K562 (cell line): ENCODE results near the gene PRKD2. TPM values are rescaled to one million over a fixed set of nuclear protein-coding genes. Genes with fewer than 3 reads are reported as not detected.

Source experiments
- ARID2 ChIP-seq: fragments of 450-650 bp; IDR thresholded peaks from 2 replicates; pipeline ENCODE4 v1.6.1; 2017; ENCODE audit warnings: antibody characterized with exemption, mild to moderate bottlenecking
- FOXA3 ChIP-seq, 2 experiments: fragments of 450-650 bp in 1 of 2; sonication (generic) in 1 of 2; formaldehyde crosslinking; IDR thresholded peaks in 1 of 2; conservative IDR thresholded peaks in 1 of 2; 2 replicates each; pipeline versions ENCODE4 v1.4.0 to v1.8.0; 2020 to 2022; ENCODE audit warnings: mild to moderate bottlenecking in 2 of 2, missing genetic modification reagents in 1 of 2
- HSF4 ChIP-seq: fragments of 250-450 bp; sonication (Bioruptor Pico); IDR thresholded peaks from 2 replicates; pipeline ENCODE4 v2.1.2; 2022; ENCODE audit warnings: mild to moderate bottlenecking, moderate library complexity, borderline replicate concordance
- KDM1A ChIP-seq, 2 experiments: fragments of 450-650 bp; IDR thresholded peaks; 2 replicates each; pipeline ENCODE4 v1.6.1; 2016; ENCODE audit warnings: mild to moderate bottlenecking in 2 of 2
- MAFK ChIP-seq: IDR thresholded peaks from 2 replicates; pipeline ENCODE4 v1.6.1; 2011; ENCODE audit warnings: low read length, improper control_type of control experiment
- RAD21 ChIP-seq, 2 experiments: fragments of 250-450 bp in 1 of 2; fragments of 450-650 bp in 1 of 2; sonication (Bioruptor Pico) in 1 of 2; formaldehyde crosslinking in 1 of 2; IDR thresholded peaks in 1 of 2; conservative IDR thresholded peaks in 1 of 2; 2 replicates each; pipeline versions ENCODE4 v1.4.0 to v1.8.0; 2020 to 2022; ENCODE audit warnings: mild to moderate bottlenecking in 2 of 2, moderate library complexity in 1 of 2
- RB1 ChIP-seq: fragments of 450-650 bp; IDR thresholded peaks from 2 replicates; pipeline ENCODE4 v1.6.1; 2017; ENCODE audit warnings: low read depth, mild to moderate bottlenecking
- RBBP5 ChIP-seq: fragments of 200-600 bp; sonication (generic); IDR thresholded peaks from 2 replicates; pipeline ENCODE4 v1.6.1; 2012; ENCODE audit warnings: borderline replicate concordance, mild to moderate bottlenecking, low read length, control low read depth, inconsistent platforms; ENCODE audit not compliant: insufficient read depth, poor library complexity, severe bottlenecking
- SFPQ ChIP-seq: fragments of 200-400 bp; formaldehyde crosslinking; IDR thresholded peaks from 2 replicates; pipeline ENCODE4 v1.6.1; 2017; ENCODE audit warnings: mild to moderate bottlenecking, low read depth, low read length, moderate library complexity
- THRAP3 ChIP-seq: fragments of 450-650 bp; IDR thresholded peaks from 2 replicates; pipeline ENCODE4 v1.6.1; 2016; ENCODE audit warnings: mild to moderate bottlenecking, inconsistent platforms, borderline replicate concordance
- THRB ChIP-seq: fragments of 450-650 bp; formaldehyde crosslinking; conservative IDR thresholded peaks from 2 replicates; pipeline ENCODE4 v1.4.0; 2022; ENCODE audit warnings: mild to moderate bottlenecking, missing genetic modification characterization
- UBTF ChIP-seq, 2 experiments: IDR thresholded peaks; 2 replicates each; pipeline ENCODE4 v1.6.1; 2012; ENCODE audit warnings: improper control_type of control experiment in 2 of 2, low read depth in 2 of 2, low read length in 2 of 2, borderline replicate concordance in 1 of 2
- ZBTB12 ChIP-seq: fragments of 250-450 bp; sonication (Bioruptor Pico); IDR thresholded peaks from 2 replicates; pipeline ENCODE4 v1.4.0; 2020
- ZBTB43 ChIP-seq: sonication (generic); formaldehyde crosslinking; IDR thresholded peaks from 2 replicates; pipeline ENCODE4 v1.8.0; 2023; ENCODE audit warnings: mild to moderate bottlenecking, missing genetic modification reagents
- ZNF280A ChIP-seq: fragments of 450-650 bp; IDR thresholded peaks from 2 replicates; pipeline ENCODE4 v1.6.1; 2018; ENCODE audit warnings: mild to moderate bottlenecking, low read depth; ENCODE audit not compliant: partially characterized antibody
- ZNF778 ChIP-seq: fragments of 450-650 bp; formaldehyde crosslinking; IDR thresholded peaks from 2 replicates; pipeline ENCODE4 v1.4.0; 2020; ENCODE audit warnings: mild to moderate bottlenecking, moderate library complexity
- polyA plus RNA-seq, 8 experiments: library from polyadenylated mRNA; depleted of rRNA in 4 of 8; stranded (reverse) in 5 of 8; unstranded in 3 of 8; fragments of >200 nt; fragmentation: Nextera tagmentation in 2 of 8; fragmentation: Illumina TruSeq in 1 of 8; extraction: Ambion mirVana in 2 of 8; extraction: Trizol in 1 of 8; gene quantifications; 2 replicates each; pipeline versions ENCODE4 v1.2.1 to v1.2.3, GENCODE V29; 2011 to 2014; ENCODE audit warnings: inconsistent platforms in 1 of 8, missing spikeins in 1 of 8
- total RNA-seq, 7 experiments: library from RNA; depleted of rRNA in 6 of 7; stranded (reverse); fragments of >200 nt in 6 of 7; fragmentation: Illumina TruSeq in 2 of 7; extraction: Trizol in 2 of 7; gene quantifications; 2 replicates each; pipeline versions ENCODE4 v1.2.1 to v1.2.3, GENCODE V29; 2011 to 2021; ENCODE audit warnings: low replicate concordance in 1 of 7

Gene PRKD2
- total and polyA plus RNA-seq, 9 of the 15 experiments (the other 6 are each of a cell fraction or from before 2014, with no cell fraction given), result 1.8 to 60.0 (median 15.0) TPM

- TF ChIP-seq SFPQ, result no peak
- no peak for TF ChIP-seq ZNF778 (CRISPR knock-in tag)
- no peak for TF ChIP-seq RB1
- peak; percentile 45 to 64 for TF ChIP-seq KDM1A (IDR thresholded peaks at IDR 0.05)
- TF ChIP-seq UBTF (IDR thresholded peaks at IDR 0.05; ENCODE audit: borderline replicate concordance in 1 of 2, low read depth in 2 of 2, low read length in 2 of 2), result 0 out of 4 replicates have a peak, but pooled peaks of 1 of the 2 experiments have one; percentile 13
- no peak for TF ChIP-seq RBBP5
- no peak for TF ChIP-seq FOXA3 (CRISPR knock-in tag; conservative IDR thresholded peaks at IDR 0.05 in 1 of 2, IDR thresholded peaks at IDR 0.05 in 1 of 2)
- TF ChIP-seq THRB (CRISPR knock-in tag), result no peak
- TF ChIP-seq ARID2, result no peak
- TF ChIP-seq ZBTB12 (CRISPR knock-in tag), result no peak
- TF ChIP-seq ZNF280A, result no peak
- no peak for TF ChIP-seq THRAP3
- no peak for TF ChIP-seq HSF4 (CRISPR knock-in tag)
- TF ChIP-seq RAD21 (CRISPR knock-in tag; conservative IDR thresholded peaks at IDR 0.05 in 1 of 2, IDR thresholded peaks at IDR 0.05 in 1 of 2), result no peak
- TF ChIP-seq MAFK, result no peak
- no peak for TF ChIP-seq ZBTB43 (CRISPR knock-in tag)
These were observed 3.0 kb downstream of the PRKD2 start (continued) for GRCh38 chr19:46713781-46714443.
